ENCODE measurements around the gene METTL9.

DNA sequence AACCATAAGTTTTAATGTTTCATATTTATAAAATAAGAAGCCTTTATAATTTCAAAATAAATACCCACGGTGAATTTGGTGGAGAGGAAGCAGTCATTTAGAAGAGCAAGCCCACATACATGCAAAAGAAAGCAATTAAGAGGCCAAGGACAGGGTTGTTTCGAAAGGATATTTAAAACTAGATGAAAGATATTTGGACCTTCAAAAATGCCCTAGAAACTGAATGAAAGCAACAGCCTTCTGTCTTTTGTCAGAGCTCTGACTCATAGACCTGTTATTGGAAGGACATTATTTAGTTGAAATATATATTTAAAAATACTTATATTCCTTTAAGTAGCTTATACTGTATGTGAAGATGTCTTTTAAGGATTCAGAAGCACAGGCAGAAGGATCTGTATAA, 8.6 kb upstream of the METTL9 start:
- TF ChIP-seq, protein P1, sequence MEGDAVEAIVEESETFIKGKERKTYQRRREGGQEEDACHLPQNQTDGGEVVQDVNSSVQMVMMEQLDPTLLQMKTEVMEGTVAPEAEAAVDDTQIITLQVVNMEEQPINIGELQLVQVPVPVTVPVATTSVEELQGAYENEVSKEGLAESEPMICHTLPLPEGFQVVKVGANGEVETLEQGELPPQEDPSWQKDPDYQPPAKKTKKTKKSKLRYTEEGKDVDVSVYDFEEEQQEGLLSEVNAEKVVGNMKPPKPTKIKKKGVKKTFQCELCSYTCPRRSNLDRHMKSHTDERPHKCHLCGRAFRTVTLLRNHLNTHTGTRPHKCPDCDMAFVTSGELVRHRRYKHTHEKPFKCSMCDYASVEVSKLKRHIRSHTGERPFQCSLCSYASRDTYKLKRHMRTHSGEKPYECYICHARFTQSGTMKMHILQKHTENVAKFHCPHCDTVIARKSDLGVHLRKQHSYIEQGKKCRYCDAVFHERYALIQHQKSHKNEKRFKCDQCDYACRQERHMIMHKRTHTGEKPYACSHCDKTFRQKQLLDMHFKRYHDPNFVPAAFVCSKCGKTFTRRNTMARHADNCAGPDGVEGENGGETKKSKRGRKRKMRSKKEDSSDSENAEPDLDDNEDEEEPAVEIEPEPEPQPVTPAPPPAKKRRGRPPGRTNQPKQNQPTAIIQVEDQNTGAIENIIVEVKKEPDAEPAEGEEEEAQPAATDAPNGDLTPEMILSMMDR (IDR thresholded peaks at IDR 0.05), result no peak
- TF ChIP-seq POLR2AphosphoS5 (IDR thresholded peaks at IDR 0.05) (no peak), POLR2A (IDR thresholded peaks at IDR 0.05) (no peak)

Data from stomach (tissue), 4 donors.